HepG2 (cell line): Measurements from ENCODE around the gene CAPZA1. TPM values are rescaled to one million over a fixed set of nuclear protein-coding genes. Genes with fewer than 3 reads are reported as not detected.

Experiments
- CTCF ChIP-seq: sonication (generic); formaldehyde crosslinking; IDR thresholded peaks from 2 replicates; pipeline ENCODE4 v1.5.0; 2020; ENCODE audit warnings: mild to moderate bottlenecking, missing genetic modification reagents, moderate library complexity
- E2F2 ChIP-seq: sonication (generic); formaldehyde crosslinking; IDR thresholded peaks from 2 replicates; pipeline ENCODE4 v1.4.0; 2020; ENCODE audit warnings: missing genetic modification reagents, borderline replicate concordance
- EHMT2 ChIP-seq: fragments of 200-600 bp; sonication (generic); IDR thresholded peaks from 2 replicates; pipeline ENCODE4 v1.7.0; 2017; ENCODE audit warnings: antibody characterized with exemption, low read depth, low read length, borderline replicate concordance
- HMGXB4 ChIP-seq, 2 experiments: sonication (generic) in 1 of 2; formaldehyde crosslinking in 1 of 2; IDR thresholded peaks; 2 replicates each; pipeline versions ENCODE4 v1.4.0 to v1.6.1; 2018 to 2020; ENCODE audit warnings: missing genetic modification reagents in 2 of 2, borderline replicate concordance in 1 of 2, low read depth in 1 of 2, mild to moderate bottlenecking in 1 of 2, missing biosample characterization in 1 of 2
- HOXA5 ChIP-seq: sonication (generic); formaldehyde crosslinking; IDR thresholded peaks from 2 replicates; pipeline ENCODE4 v1.4.0; 2020; ENCODE audit warnings: missing genetic modification reagents
- KLF6 ChIP-seq: IDR thresholded peaks from 2 replicates; pipeline ENCODE4 v1.8.0; 2016; ENCODE audit warnings: missing biosample characterization, missing genetic modification reagents
- MATR3 ChIP-seq: sonication (generic); formaldehyde crosslinking; IDR thresholded peaks from 2 replicates; pipeline ENCODE4 v1.4.0; 2020; ENCODE audit warnings: missing genetic modification reagents
- MYC ChIP-seq: sonication (generic); formaldehyde crosslinking; IDR thresholded peaks from 2 replicates; pipeline ENCODE4 v1.9.0; 2021; ENCODE audit warnings: missing genetic modification reagents, borderline replicate concordance
- POLR2A ChIP-seq, 2 experiments: IDR thresholded peaks; 2 replicates each; pipeline ENCODE4 v1.6.1; 2011; ENCODE audit warnings: low read depth in 2 of 2, low read length in 2 of 2, mild to moderate bottlenecking in 1 of 2, moderate library complexity in 1 of 2; ENCODE audit not compliant: insufficient read depth in 1 of 2
- RXRA ChIP-seq: sonication (generic); formaldehyde crosslinking; IDR thresholded peaks from 2 replicates; pipeline ENCODE4 v1.5.1; 2020; ENCODE audit warnings: missing genetic modification reagents
- ZBTB43 ChIP-seq: sonication (generic); formaldehyde crosslinking; conservative IDR thresholded peaks from 2 replicates; pipeline ENCODE4 v1.4.0; 2020; ENCODE audit warnings: missing genetic modification reagents
- ZFP36L2 ChIP-seq: sonication (generic); formaldehyde crosslinking; IDR thresholded peaks from 2 replicates; pipeline ENCODE4 v1.4.0; 2020; ENCODE audit warnings: missing genetic modification reagents
- ZNF256 ChIP-seq: sonication (generic); formaldehyde crosslinking; conservative IDR thresholded peaks from 2 replicates; pipeline ENCODE4 v1.4.0; 2020; ENCODE audit warnings: missing genetic modification reagents
- ZNF292 ChIP-seq: sonication (generic); formaldehyde crosslinking; IDR thresholded peaks from 2 replicates; pipeline ENCODE4 v1.8.1; 2022; ENCODE audit warnings: mild to moderate bottlenecking, low read depth, missing genetic modification reagents, borderline replicate concordance
- ZNF766 ChIP-seq: sonication (generic); formaldehyde crosslinking; IDR thresholded peaks from 2 replicates; pipeline ENCODE4 v1.5.0; 2020; ENCODE audit warnings: missing genetic modification reagents, borderline replicate concordance
- polyA plus RNA-seq, 8 experiments: library from polyadenylated mRNA; depleted of rRNA in 3 of 8; stranded (reverse) in 7 of 8; unstranded in 1 of 8; fragments of >200 nt; fragmentation: Illumina TruSeq in 4 of 8; extraction: Trizol in 4 of 8; gene quantifications; 2 replicates each; pipeline versions ENCODE4 v1.2.1 to v1.2.3, GENCODE V29; 2011 to 2016; ENCODE audit warnings: low read depth in 4 of 8, missing spikeins in 1 of 8, mixed read lengths in 1 of 8; ENCODE audit not compliant: insufficient read depth in 1 of 8
- total RNA-seq, 5 experiments: library from RNA; depleted of rRNA; stranded (reverse); fragments of >200 nt; fragmentation: Illumina TruSeq; extraction: Trizol; gene quantifications; 2 replicates each; pipeline ENCODE4 v1.2.3, GENCODE V29; 2016; ENCODE audit warnings: low read depth in 1 of 5
- TF ChIP-seq, protein P1 (sequence below): sonication (generic); formaldehyde crosslinking; conservative IDR thresholded peaks from 2 replicates; pipeline ENCODE4 v1.4.0; 2020; ENCODE audit warnings: mild to moderate bottlenecking, missing genetic modification reagents, moderate library complexity
- TF ChIP-seq, protein P2 (sequence below): sonication (generic); formaldehyde crosslinking; IDR thresholded peaks from 2 replicates; pipeline ENCODE4 v1.5.0; 2020; ENCODE audit warnings: missing genetic modification reagents

CAPZA1 gene
- total and polyA plus RNA-seq, 2 of the 13 experiments (the other 11 are each of a cell fraction or from before 2014, with no cell fraction given) = 67.0 to 117 TPM

DNA sequence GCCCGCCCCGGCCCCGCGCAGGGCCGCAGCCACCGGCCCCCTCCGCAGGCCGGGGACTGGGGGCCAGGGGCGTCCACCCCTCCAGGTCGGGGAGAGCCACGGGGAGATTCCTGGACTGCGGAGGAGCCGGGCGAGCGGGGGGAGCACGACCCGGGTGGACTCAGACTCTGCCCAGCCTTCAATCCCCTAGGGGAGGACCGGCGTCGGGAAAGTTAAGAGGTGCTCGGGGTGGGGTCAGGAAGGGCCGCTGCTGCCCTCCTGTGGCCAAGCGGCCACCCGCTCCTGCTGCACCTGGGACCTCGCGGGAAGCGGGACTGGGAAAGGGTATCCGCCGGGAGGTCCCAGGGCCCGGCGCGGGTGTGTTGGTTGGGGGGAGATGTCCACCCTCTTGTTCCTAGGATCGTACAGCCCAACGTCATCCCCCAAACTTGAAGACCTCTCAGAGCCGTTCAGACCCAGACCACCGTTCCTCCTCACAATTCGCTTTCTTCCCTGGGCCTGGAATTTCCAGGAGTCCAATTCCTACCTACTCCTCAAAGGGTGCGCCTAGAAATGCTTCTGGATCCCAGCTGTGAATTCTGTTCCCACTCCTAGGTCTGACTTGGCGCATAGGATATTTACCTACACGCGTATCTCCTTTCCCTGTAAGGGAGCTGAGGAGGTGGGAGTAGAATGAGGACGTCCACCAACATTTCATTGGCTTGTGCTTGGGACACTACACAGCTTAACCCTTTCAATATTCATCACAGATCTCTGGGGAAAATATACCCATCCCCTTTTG, 87.8 kb downstream of the CAPZA1 start (continued):
- peak; percentile 95 for TF ChIP-seq HMGXB4 (CRISPR knock-in tag; IDR thresholded peaks at IDR 0.05; ENCODE audit: borderline replicate concordance in 1 of 2, low read depth in 1 of 2)
- peak; percentile 59; the same call in 1 of the 2 replicates for TF ChIP-seq RXRA (CRISPR knock-in tag)
- 0 out of 2 replicates have a peak, but pooled peaks have one; percentile 18 for TF ChIP-seq ZNF256 (CRISPR knock-in tag)
- TF ChIP-seq EHMT2 = no peak
- TF ChIP-seq, protein P1, sequence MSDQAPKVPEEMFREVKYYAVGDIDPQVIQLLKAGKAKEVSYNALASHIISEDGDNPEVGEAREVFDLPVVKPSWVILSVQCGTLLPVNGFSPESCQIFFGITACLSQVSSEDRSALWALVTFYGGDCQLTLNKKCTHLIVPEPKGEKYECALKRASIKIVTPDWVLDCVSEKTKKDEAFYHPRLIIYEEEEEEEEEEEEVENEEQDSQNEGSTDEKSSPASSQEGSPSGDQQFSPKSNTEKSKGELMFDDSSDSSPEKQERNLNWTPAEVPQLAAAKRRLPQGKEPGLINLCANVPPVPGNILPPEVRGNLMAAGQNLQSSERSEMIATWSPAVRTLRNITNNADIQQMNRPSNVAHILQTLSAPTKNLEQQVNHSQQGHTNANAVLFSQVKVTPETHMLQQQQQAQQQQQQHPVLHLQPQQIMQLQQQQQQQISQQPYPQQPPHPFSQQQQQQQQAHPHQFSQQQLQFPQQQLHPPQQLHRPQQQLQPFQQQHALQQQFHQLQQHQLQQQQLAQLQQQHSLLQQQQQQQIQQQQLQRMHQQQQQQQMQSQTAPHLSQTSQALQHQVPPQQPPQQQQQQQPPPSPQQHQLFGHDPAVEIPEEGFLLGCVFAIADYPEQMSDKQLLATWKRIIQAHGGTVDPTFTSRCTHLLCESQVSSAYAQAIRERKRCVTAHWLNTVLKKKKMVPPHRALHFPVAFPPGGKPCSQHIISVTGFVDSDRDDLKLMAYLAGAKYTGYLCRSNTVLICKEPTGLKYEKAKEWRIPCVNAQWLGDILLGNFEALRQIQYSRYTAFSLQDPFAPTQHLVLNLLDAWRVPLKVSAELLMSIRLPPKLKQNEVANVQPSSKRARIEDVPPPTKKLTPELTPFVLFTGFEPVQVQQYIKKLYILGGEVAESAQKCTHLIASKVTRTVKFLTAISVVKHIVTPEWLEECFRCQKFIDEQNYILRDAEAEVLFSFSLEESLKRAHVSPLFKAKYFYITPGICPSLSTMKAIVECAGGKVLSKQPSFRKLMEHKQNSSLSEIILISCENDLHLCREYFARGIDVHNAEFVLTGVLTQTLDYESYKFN (CRISPR knock-in tag) = 0 out of 2 replicates have a peak, but pooled peaks have one; percentile 21
- 0 out of 2 replicates have a peak, but pooled peaks have one; percentile 2 for TF ChIP-seq ZNF292 (CRISPR knock-in tag)
- peak in 1 of 2 experiments; percentile 12; a peak in 1 of 4 replicates for TF ChIP-seq POLR2A (IDR thresholded peaks at IDR 0.05; ENCODE audit: insufficient read depth in 1 of 2, low read depth in 2 of 2, low read length in 2 of 2)
- no peak for TF ChIP-seq ZFP36L2 (CRISPR knock-in tag)
- 0 out of 2 replicates have a peak, but pooled peaks have one; percentile 5 for TF ChIP-seq KLF6 (CRISPR knock-in tag)
- 0 out of 2 replicates have a peak, but pooled peaks have one; percentile 32 for TF ChIP-seq ZBTB43 (CRISPR knock-in tag)
- peak; percentile 57; the same call in 1 of the 2 replicates for TF ChIP-seq MYC (CRISPR knock-in tag)
- TF ChIP-seq E2F2 = no peak
- TF ChIP-seq CTCF (CRISPR knock-in tag) = peak; percentile 98
- TF ChIP-seq ZNF766 (CRISPR knock-in tag) = peak; percentile 44; the same call in 1 of the 2 replicates
- no peak for TF ChIP-seq MATR3
- TF ChIP-seq, protein P2, sequence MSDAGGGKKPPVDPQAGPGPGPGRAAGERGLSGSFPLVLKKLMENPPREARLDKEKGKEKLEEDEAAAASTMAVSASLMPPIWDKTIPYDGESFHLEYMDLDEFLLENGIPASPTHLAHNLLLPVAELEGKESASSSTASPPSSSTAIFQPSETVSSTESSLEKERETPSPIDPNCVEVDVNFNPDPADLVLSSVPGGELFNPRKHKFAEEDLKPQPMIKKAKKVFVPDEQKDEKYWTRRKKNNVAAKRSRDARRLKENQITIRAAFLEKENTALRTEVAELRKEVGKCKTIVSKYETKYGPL (CRISPR knock-in tag) = no peak
- peak; percentile 53; the same call in 1 of the 2 replicates for TF ChIP-seq HOXA5
